Adipose tissue (tissue), 3 donors: ENCODE data around the gene APBB2. TPM values are rescaled to one million over a fixed set of nuclear protein-coding genes. Genes with fewer than 3 reads are reported as not detected.

Source experiments
- H3K27ac ChIP-seq: one replicate; pipeline ENCODE4 v1.5.1; 2013; ENCODE audit warnings: low read depth, low read length
- WGBS, 3 donors: extraction: QIAGEN DNeasy Blood & Tissue Kit; methylation state at CpG; one replicate each; pipeline ENCODE4 v1.1.7; 2013; 5-methylcytosine and 5-hydroxymethylcytosine counted together
- polyA plus RNA-seq, 3 donors: library from polyadenylated mRNA; stranded (reverse); fragments of 200-250 nt; gene quantifications; one replicate each; pipeline ENCODE4 v1.2.3, GENCODE V29; 2013
- donor health status: healthy with polysubstance abuse.
- donor health status: Bipolar disorder and iron deficiency.
- donor health status: healthy.

Gene APBB2
- polyA plus RNA-seq, 3 donors: 6.1 to 36.6 (median 27.3) TPM

DNA sequence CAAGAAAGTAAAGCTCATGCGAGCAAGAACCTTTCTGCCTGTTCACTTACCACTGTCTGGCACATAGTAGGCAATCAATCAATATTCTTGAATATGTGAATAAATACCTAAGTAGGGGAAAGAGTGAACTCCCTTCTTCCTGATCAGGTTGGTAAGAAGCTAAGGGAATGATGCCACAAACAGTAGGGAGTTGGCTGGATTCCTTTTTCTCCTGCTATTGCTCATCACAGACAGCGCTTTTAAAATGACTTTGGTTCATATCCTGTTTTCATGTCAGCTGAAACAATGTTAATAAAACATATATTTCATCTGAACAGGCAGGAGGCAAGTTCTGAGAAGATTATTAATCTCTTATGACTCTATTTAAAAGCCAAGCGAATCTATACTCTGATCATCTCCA is 365.4 kb downstream of the APBB2 start:
- 79 to 88% (median 83%) methylated on average over 3 of the region's 3 CpGs for WGBS, 3 donors
- H3K27ac ChIP-seq: no peak overlapping the region

DNA sequence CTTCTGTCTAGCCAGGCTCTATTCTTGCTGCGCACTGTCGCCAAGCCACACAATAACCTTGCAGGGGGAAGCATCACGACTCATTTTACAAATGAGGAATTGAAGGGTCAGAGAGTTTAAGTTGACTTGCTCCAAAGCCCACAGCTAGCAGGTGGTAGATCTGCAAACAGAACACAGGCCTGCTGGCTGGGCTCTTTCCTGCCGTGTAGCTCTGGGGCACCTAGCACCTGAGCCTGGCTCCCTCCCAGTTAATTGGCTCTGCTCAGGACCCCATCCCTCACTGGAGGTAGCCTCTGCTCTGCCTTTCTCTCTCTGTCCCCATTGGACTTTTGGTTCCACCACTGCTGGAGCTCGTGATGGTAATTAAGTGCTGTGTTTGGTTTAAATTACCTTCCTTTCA is 366.1 kb downstream of the APBB2 start:
- 83 to 84% (median 84%) methylated on average over 5 of the region's 5 CpGs for WGBS, 3 donors
- no peak overlapping the region for H3K27ac ChIP-seq

DNA sequence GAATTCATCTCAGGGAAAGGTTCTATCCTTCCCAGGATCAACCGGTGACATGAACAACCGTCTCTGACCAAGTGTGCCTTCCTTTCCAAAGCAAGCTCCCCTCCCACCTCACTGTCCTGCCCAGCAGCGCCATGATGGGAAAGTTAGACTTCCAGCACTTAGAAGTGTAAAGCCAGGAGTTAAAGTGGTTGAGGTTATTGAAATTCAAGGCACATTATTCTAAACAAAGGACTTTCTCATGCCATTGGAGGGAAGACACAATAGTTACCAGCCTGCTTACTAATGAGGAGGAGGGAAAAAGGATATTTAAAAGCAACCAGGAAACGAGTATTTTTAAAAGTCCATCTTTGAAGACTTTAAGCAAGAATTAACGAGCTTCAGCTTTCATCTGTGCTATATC is 367.8 kb downstream of the APBB2 start:
- 92 to 94% (median 93%) methylated on average over 5 of the region's 5 CpGs for WGBS, 3 donors
- H3K27ac ChIP-seq: no peak overlapping the region

DNA sequence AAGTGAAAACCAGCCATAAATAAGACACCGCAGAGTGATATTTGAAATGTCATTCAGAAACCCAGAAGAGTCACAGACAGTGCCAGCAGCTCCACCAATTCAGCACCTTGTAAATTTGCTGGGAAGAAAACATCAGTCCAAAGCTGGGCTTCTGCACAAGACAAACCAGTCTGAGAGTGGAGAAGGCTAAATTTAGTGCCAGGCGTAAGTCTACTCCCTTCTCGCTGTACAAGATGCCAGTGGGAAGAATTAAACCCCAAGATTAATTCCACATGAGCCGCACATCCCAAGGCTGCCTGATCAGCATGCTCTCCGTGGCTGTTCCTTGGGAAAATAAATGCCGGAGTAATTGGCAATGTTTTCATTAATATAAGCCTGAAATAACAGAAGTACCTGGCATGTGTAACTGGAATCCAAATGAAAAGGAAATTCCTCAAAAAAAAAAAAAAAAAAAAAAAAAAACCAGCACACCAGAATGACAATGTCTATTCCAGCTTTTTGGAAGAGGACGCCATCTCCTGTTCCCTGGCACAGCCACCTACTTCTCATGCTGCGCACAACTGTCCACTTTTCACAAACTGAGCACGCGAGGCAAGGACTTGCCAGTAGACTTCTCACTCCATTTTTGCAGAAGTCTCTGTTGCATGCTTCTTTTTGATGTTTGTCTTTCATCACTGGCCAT is 369.0 kb downstream of the APBB2 start:
- no peak overlapping the region for H3K27ac ChIP-seq
- WGBS, 3 donors: 83 to 90% (median 84%) methylated on average over 10 of the region's 10 CpGs

DNA sequence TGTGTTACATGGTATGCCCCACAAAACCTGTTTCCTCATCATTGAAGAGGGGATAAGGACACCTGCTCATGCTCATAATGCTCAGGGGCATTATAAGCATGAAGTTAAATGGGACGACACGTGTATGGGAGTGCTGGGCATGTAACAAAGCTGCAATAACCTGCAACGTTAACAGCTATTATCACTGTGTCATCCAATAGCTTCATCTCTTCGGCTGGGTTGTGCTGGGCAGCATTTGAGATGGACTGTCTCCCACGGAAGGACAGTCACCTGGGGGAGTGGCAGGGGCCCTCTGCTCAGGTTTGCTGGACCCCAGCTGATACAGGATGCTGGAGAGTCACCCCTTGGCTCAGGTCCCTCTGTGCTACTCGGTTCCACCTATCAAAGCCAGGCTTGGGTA is 370.1 kb downstream of the APBB2 start:
- 83 to 85% (median 84%) methylated on average over 6 of the region's 6 CpGs for WGBS, 3 donors
- H3K27ac ChIP-seq: no peak overlapping the region

DNA sequence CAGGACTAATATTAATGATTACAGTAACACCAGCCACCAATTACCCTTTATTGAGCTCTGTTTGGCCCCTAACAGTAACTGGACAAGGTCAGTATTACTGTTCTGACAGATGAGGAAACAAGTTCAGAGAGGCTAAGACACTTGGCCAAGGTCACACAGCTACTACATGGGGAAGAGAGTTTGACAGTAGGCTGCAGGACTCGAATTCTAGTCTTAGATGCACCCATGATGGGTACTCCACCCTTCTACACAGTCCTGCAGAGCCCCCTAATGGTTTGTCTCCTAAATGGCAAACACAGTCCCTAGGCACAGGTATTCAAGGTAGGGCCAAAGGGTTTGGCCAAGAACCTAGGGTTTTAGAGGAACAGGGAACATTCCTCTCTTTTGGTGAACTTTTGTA is 370.6 kb downstream of the APBB2 start:
- WGBS, 3 donors: 84 to 89% (median 85%) methylated on average over 1 of the region's 1 CpG
- no peak overlapping the region for H3K27ac ChIP-seq

DNA sequence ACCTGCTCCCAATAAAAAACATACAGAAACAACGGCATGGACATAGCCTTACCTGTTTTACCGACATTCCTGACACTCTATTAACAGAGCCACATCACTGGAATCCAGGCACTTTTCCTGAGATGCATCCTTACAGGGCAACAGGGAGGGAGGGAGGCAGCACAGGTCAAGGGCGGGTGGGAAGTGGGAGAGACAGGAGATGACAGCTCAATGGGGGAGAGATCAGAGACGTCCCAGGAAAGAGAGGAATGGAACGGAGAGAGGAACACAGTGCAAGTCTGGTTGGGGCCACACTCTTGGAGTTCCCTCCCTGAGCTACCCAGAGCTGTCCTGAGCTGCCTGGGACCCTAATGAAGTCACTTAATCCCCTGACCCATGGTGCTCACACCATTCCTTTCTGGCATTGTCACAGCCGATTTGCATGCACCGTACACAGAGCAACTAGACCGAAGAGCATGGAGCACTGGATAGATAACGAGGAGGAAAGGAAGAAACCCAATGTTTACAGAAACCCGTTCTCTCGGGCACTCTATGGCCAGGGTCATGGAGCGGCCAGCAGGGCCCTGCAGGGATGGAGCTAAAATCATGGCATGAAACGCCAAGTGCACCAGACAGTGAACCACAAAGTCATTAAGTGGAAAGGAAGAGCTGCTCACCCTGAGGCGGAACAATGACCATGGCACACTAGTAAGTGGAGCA is 371.5 kb downstream of the APBB2 start:
- H3K27ac ChIP-seq: no peak overlapping the region
- WGBS, 3 donors: 71 to 78% (median 77%) methylated on average over 14 of the region's 14 CpGs

DNA sequence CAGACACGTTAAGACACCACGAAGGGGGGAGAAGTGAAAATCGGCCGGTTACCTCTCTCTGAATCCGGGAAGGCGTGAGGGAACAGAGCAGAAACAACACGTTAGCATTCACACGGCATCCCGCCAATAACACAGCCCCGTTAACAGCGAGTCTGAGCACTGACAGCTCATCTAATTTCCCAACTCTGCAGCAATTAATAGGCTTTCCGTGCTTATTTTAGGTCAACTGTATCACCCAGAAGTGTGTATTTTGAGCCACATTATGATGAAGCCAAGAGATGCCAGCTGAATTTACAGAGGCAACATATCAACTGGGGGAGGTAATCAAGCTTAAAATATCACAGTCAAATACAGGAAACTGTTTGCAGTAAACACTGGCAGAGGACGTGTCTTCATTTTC is 372.0 kb downstream of the APBB2 start:
- WGBS, 3 donors: 79 to 86% (median 82%) methylated on average over 13 of the region's 13 CpGs

DNA sequence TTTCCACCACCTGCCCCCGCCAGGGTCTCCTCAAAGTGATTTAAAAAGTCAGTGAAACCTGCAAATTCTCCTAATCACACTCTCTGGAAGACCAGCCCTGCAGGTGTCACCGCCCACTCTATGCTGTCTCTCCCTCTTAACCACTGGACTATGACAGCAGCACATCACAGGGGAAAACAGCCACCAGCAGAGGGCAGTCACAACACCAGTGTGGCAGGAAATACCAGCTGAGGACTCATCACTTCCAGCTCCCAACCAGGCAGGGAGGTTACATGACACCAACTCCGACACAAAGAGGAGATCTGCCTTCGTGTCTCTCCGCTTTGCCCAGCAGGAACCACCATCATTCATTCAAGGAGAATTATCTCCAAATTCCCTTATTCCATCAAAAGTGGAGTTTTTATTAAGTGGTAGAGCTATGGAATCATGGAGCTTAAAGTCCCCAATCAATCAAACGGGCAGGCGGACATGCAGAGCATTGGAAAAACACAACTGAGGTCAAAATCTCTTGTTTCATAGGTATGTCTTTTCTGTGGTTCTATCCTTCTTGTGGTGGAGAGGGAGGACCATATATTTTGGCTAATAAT is 373.3 kb downstream of the APBB2 start:
- 80 to 86% (median 82%) methylated on average over 7 of the region's 7 CpGs for WGBS, 3 donors
- H3K27ac ChIP-seq: no peak overlapping the region

More for the DNA sequence above, 372.0 kb downstream of the APBB2 start:
- no peak overlapping the region for H3K27ac ChIP-seq

DNA sequence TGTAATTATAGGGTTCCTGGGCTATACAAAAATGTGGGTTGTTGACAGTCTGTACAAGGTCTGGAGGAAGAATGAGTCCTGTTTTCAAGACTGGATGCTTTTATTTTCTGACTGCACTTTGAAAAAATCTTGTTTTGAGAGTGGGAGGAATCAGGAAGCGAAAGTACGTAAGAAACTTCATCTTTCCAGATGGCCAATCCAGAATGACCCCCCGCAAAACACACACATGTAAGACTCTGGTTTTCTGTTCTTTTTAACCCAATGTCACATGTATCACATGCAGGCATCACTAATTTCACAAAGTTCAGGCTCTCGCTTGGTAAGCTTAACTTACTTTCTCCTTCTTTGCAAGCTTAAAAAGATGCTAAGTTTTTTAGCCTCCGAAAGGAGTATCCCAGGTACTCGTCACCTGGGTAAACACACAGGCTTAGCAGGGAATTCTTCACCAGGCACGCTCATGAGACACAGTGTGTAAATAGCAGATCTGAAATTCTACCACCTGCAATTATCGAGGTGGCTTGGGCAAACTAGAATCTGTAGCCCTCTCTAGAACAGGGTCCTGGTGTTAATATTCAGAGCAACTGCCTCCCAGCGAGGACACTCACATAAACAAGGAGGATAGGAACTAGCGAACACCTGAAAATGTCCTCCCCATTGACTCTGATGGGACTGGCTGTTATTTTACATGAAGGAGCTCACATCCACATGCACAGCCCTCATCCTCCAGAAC is 373.9 kb downstream of the APBB2 start:
- WGBS, 3 donors: 87 to 94% (median 94%) methylated on average over 10 of the region's 10 CpGs

DNA sequence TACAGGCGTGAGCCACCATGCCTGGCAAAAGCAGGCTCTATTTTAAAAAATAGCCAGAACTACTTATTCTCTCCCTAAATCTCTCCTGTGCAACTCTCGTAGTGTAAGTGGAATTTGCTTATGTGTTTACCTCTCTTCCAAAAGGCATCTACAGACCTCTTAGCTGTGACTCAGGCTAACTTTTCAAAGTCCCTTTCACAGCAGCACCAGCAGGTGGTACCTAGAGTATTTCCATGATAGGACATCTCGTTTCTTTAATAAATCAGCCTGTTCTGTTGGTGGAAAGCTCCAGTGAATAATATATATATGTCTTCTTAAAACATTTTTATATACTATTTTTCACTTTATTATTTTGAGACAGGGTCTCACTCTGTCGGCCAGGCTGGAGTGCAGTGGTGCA is 375.6 kb downstream of the APBB2 start:
- H3K27ac ChIP-seq: no peak overlapping the region
- WGBS, 3 donors: 85 to 89% (median 87%) methylated on average over 4 of the region's 4 CpGs

More for the DNA sequence above, 373.9 kb downstream of the APBB2 start:
- H3K27ac ChIP-seq: no peak overlapping the region

DNA sequence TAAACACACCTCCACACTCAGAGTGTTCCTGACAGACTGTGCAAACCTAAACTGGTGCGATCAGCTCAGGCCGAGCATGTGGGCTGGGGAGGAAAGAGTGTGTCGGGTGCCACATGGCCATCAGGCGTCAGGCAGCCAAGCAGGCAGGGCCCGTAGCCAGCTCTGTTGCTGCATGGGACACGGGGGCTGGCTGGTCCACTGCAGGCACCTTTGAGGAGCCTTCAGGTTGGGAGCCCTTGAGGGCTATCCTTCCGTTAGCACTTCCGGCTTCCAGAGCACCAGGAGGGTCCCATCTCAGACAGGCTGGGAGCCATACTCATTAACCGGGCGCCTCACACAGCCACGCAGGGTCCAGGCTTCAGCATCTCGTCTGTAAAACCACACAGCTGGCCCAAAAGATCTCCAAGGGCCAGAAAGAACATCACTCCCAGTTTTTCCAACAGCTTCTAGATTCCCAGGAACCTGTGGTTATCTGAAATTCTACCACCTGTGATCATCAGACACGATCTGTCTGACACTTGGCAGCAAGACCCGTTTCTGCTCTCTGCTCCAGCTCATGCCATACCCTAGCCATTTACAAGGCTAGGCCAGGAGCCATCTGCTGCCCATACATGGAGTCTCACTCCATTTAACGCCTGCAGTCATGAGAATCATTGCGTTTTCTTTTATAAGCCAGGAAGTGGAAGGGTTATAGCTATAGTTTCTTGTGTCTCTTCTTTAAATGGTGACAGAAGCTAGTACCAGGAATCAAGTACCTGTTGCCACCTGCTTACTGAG is 377.1 kb downstream of the APBB2 start:
- no peak overlapping the region for H3K27ac ChIP-seq
- WGBS, 3 donors: 78 to 87% (median 87%) methylated on average over 16 of the region's 16 CpGs

DNA sequence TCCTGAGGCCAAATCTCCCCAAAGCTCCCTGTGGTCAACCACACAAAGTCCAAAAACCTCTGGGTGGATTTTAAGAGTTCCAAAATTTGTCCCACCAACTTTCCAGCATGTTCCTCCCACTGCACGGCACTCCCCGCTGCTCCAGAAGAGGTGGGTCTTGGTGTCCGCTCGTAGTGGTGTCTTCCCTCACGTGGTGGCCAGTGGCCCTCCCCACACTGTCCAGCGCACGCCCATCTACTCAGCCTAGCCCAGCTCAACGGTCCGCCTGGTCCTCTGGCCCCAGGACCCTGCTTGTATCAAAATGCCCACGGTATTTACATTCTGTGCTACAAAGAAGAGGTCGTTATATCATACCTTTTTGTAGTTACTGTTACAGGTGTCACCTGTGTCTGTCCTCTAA is 381.1 kb downstream of the APBB2 start:
- WGBS, 3 donors: 90 to 97% (median 92%) methylated on average over 11 of the region's 11 CpGs

DNA sequence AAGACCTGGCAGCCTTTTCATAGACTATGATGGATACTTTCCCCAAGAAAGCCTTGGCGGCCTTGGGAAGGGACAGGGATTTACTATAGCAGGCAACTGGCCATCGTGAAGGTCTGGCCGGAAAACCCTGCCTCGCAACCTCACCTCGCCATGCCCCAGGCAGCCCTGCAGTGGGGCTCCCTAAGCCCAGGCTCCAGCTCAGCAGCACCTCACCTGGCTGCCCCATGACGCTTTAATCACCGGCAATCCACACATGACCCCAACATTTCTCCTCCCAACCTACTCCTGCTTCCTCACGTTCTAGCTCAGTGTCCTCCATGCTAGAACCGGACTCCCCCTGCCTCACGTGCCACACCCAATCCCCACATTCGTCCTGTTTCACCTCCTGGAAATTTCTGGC is 382.2 kb downstream of the APBB2 start:
- WGBS, 3 donors: 84 to 87% (median 86%) methylated on average over 11 of the region's 11 CpGs
- H3K27ac ChIP-seq: no peak overlapping the region

More for the DNA sequence above, 381.1 kb downstream of the APBB2 start:
- no peak overlapping the region for H3K27ac ChIP-seq

DNA sequence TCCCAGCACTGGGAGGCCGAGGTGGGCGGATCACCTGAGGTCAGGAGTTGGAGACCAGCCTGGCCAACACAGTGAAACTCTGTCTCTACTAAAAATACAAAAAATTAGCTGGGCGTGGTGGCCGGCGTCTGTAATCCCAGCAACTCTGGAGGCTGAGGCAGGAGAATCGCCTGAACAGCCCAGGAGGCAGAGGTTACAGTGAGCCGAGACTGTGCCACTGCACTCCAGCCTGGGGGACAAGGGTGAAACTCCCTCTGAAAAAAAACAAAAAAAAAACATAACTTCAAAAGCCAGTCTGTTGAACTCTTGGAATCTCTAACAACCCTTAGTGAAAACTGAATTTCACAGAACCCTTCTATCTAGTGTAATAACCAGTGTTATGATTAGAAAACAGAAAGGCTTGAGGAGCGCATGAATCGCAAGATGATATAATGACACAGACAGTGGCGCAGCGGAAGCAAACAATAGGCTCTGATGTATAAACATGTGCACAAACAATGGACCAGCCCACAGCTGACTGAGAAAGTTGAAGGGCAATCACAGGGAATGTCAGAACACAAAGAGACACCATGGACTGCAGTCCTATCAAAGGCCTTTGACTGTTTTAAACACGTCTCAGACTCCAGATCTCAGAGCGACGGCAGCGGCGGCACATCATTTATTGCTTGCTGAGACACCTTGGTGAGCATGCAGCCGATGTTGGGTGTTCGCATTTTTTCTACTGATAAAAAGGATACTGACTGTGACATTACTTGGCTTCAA is 383.0 kb downstream of the APBB2 start:
- H3K27ac ChIP-seq: no peak overlapping the region
- 93 to 95% (median 93%) methylated on average over 18 of the region's 18 CpGs for WGBS, 3 donors

DNA sequence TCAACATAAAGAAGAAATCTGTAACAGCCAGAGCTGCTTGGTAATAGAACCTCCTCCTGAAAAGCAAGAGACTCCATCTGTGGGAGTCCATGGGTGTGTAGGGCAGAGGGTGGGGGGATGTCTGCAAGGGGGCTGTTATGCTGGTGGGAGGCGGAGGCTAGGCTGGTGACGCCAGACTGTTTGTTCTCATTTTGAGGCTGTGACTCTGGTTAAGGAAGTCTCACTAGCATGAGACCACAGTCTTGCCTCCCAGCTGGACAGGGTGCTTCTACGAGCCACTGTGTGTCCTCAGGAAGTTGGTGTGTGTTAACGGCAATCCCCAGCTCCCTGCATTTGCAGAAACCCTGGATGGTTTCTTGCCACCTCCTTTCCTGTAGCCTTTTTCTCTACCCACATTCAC is 384.8 kb downstream of the APBB2 start:
- H3K27ac ChIP-seq: no peak overlapping the region
- WGBS, 3 donors: 48 to 77% (median 62%) methylated on average over 4 of the region's 4 CpGs

DNA sequence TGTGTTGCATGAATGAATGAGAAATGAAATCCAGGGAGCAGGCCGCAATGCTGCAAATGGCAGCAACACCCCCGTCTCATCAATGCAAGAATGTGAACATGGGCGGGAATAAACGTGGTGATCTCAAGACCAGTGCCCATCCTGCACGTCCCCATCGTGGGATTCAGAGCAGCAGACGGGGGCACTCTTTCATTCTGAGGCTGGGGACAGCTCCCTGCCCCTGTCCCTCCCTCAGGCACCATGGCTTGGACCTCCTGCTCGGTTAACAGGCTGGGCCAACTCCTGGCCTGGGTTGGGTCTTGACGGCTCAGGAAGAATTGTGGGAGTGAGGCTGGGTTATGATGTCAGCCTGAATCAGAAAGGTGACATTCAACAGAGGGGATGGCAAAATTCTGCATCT is 385.7 kb downstream of the APBB2 start:
- WGBS, 3 donors: 93 to 98% (median 93%) methylated on average over 9 of the region's 9 CpGs
- no peak overlapping the region for H3K27ac ChIP-seq

DNA sequence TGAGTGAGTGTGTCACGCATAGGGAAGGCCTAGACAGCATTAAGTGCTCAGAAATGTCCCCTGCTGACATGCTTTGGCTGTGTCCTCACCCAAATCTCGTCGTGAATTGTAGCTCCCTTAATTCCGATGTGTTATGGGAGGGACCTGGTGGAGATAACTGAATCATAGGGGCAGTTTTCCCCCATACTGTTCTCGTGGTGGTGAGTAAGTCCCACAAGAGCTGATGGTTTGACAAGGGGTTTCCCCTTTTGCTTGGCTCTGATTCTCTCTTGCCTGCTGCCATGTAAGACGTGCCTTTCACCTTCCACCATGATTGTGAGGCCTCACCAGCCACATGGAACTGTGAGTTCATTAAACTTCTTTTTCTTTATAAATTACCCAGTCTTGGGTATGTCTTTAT is 386.6 kb downstream of the APBB2 start:
- no peak overlapping the region for H3K27ac ChIP-seq
- 79 to 90% (median 85%) methylated on average over 6 of the region's 6 CpGs for WGBS, 3 donors
